A549 (cell line): ENCODE results near the gene MIOX. TPM values are rescaled to one million over a fixed set of nuclear protein-coding genes. Genes with fewer than 3 reads are reported as not detected.

Experiments used
- ATAC-seq, 2 experiments: fragments of 200-7000 bp in 1 of 2; fragments of >200 bp in 1 of 2; cut with Nextera tagmentation in 1 of 2; cut with Tn5 transposase in 1 of 2; 3 replicates each; pipeline versions ENCODE4 v1.8.0 to v1.9.1; 2018 to 2020; ENCODE audit warnings: mild to moderate bottlenecking in 1 of 2, moderate library complexity in 1 of 2
- CTCF ChIA-PET: fragments of 300-600 bp; sonication (Branson Sonifier 250); formaldehyde crosslinking; extraction: SDS; loops from one replicate; lab custom pipeline; 2021; ENCODE audit warnings: antibody characterized with exemption, inconsistent platforms; lab: Yijun Ruan, JAX
- POLR2A ChIA-PET: fragments of 350-600 bp; formaldehyde crosslinking; extraction: SDS; loops from one replicate; lab custom pipeline; 2021; ENCODE audit warnings: antibody characterized with exemption, inconsistent platforms; lab: Yijun Ruan, JAX
- DNase-seq, 2 experiments: peaks; one replicate each; pipeline versions ENCODE4 v3.0.0 to v3.0.0-alpha.2; 2011 to 2016; ENCODE audit warnings: low read depth in 1 of 2, low spot score in 1 of 2
- FAIRE-seq: peaks from 2 replicates; lab custom pipeline; 2011; peaks lifted over from hg19 to GRCh38; lab: Jason Lieb, UNC
- H3K27ac ChIP-seq, 2 experiments: fragments of >200 bp; sonication (Bioruptor Twin); formaldehyde crosslinking; 3 replicates each; pipeline ENCODE4 v1.5.1; 2016 to 2017
- H3K4me1 ChIP-seq: fragments of >200 bp; sonication (Bioruptor Twin); formaldehyde crosslinking; 3 replicates; pipeline ENCODE4 v1.6.1; 2016
- H3K4me2 ChIP-seq: fragments of >200 bp; sonication (Bioruptor Twin); formaldehyde crosslinking; 3 replicates; pipeline ENCODE4 v1.6.1; 2016
- H3K4me3 ChIP-seq: fragments of >200 bp; sonication (Bioruptor Twin); formaldehyde crosslinking; 3 replicates; pipeline ENCODE4 v1.5.1; 2016
- H3K9me3 ChIP-seq: fragments of >200 bp; sonication (Bioruptor Twin); formaldehyde crosslinking; 3 replicates; pipeline ENCODE4 v1.6.1; 2016
- CBX8 ChIP-seq: fragments of 200-600 bp; sonication (generic); IDR thresholded peaks from 2 replicates; pipeline ENCODE4 v1.6.1; 2016
- CEBPB ChIP-seq, 2 experiments: fragments of >200 bp in 1 of 2; sonication (Bioruptor Twin) in 1 of 2; formaldehyde crosslinking in 1 of 2; IDR thresholded peaks; 2 replicates each; pipeline ENCODE4 v1.6.1; 2012 to 2016
- CHD2 ChIP-seq: fragments of 150-350 bp; IDR thresholded peaks from 2 replicates; pipeline ENCODE4 v1.6.1; 2014; ENCODE audit warnings: low read length; ENCODE audit not compliant: partially characterized antibody
- CHD4 ChIP-seq: fragments of 200-600 bp; sonication (generic); IDR thresholded peaks from 2 replicates; pipeline ENCODE4 v1.6.1; 2016; ENCODE audit warnings: antibody characterized with exemption, mild to moderate bottlenecking, borderline replicate concordance
- EP300 ChIP-seq, 2 experiments: fragments of >200 bp; sonication (Bioruptor Twin); formaldehyde crosslinking; IDR thresholded peaks; 2 replicates in 1 of 2; 3 replicates in 1 of 2; pipeline ENCODE4 v1.6.1; 2016 to 2017
- ESRRA ChIP-seq: fragments of 150-350 bp; IDR thresholded peaks from 2 replicates; pipeline ENCODE4 v1.6.1; 2014; ENCODE audit warnings: mild to moderate bottlenecking, low read length, borderline replicate concordance
- FOSB ChIP-seq: fragments of 250-450 bp; sonication (Bioruptor Pico); IDR thresholded peaks from 2 replicates; pipeline ENCODE4 v1.5.0; 2020; ENCODE audit warnings: mild to moderate bottlenecking, moderate library complexity
- FOXS1 ChIP-seq: fragments of 250-450 bp; sonication (Bioruptor Pico); IDR thresholded peaks from 2 replicates; pipeline ENCODE4 v1.5.0; 2020; ENCODE audit warnings: mild to moderate bottlenecking, moderate library complexity
- JUN ChIP-seq, 2 experiments: fragments of >200 bp; sonication (Bioruptor Twin); formaldehyde crosslinking; IDR thresholded peaks; 2 replicates in 1 of 2; 3 replicates in 1 of 2; pipeline ENCODE4 v1.6.1; 2016 to 2017
- KDM1A ChIP-seq: fragments of 200-600 bp; sonication (generic); IDR thresholded peaks from 2 replicates; pipeline ENCODE4 v1.6.1; 2016; ENCODE audit warnings: low read depth, mild to moderate bottlenecking
- KDM5A ChIP-seq: fragments of 200-600 bp; sonication (generic); IDR thresholded peaks from 2 replicates; pipeline ENCODE4 v1.6.1; 2016; ENCODE audit warnings: antibody characterized with exemption, mild to moderate bottlenecking
- MAFK ChIP-seq: fragments of 450-650 bp; IDR thresholded peaks from 2 replicates; pipeline ENCODE4 v1.6.1; 2014; ENCODE audit not compliant: partially characterized antibody
- MAZ ChIP-seq: fragments of 150-350 bp; IDR thresholded peaks from 2 replicates; pipeline ENCODE4 v1.6.1; 2014; ENCODE audit warnings: antibody characterized with exemption, low read depth, low read length, borderline replicate concordance
- NFE2L2 ChIP-seq: fragments of 150-350 bp; conservative IDR thresholded peaks from 2 replicates; pipeline ENCODE4 v1.6.1; 2014; ENCODE audit warnings: low read length
- NPAS2 ChIP-seq: fragments of 250-450 bp; sonication (Bioruptor Pico); IDR thresholded peaks from 2 replicates; pipeline ENCODE4 v1.8.0; 2022; ENCODE audit warnings: mild to moderate bottlenecking, moderate library complexity, borderline replicate concordance
- PHF8 ChIP-seq: fragments of 200-600 bp; sonication (generic); IDR thresholded peaks from 2 replicates; pipeline ENCODE4 v1.6.1; 2016; ENCODE audit warnings: low read depth, mild to moderate bottlenecking, antibody characterized with exemption, moderate library complexity, borderline replicate concordance
- SREBF2 ChIP-seq: fragments of 450-650 bp; IDR thresholded peaks from 2 replicates; pipeline ENCODE4 v1.6.1; 2014; ENCODE audit warnings: mild to moderate bottlenecking, moderate library complexity
- TP53 ChIP-seq: fragments of 250-450 bp; sonication (Bioruptor Pico); IDR thresholded peaks from 2 replicates; pipeline ENCODE4 v1.5.0; 2021; ENCODE audit warnings: mild to moderate bottlenecking, moderate library complexity
- ZFP36 ChIP-seq: fragments of 450-650 bp; IDR thresholded peaks from 2 replicates; pipeline ENCODE4 v1.6.1; 2014; ENCODE audit warnings: borderline replicate concordance; ENCODE audit not compliant: partially characterized antibody
- WGBS: methylation state at CpG from one replicate; pipeline ENCODE4 v1.1.6; 2017; ENCODE audit errors: missing lambda C conversion rate; 5-methylcytosine and 5-hydroxymethylcytosine counted together
- polyA plus RNA-seq, 4 experiments: library from polyadenylated mRNA; depleted of rRNA in 3 of 4; stranded (reverse); fragments of >200 nt; fragmentation: RNase III in 1 of 4; extraction: RNeasy Plus Mini Kit Qiagen cat#74134 plus additional on column Dnase treatment in 1 of 4; gene quantifications; 2 replicates in 3 of 4; 3 replicates in 1 of 4; pipeline ENCODE4 v1.2.3, GENCODE V29; 2011 to 2017
- TF ChIP-seq, protein P1 (sequence below): fragments of 250-450 bp; sonication (Bioruptor Pico); IDR thresholded peaks from 2 replicates; pipeline ENCODE4 v1.5.0; 2020; ENCODE audit warnings: low read depth, mild to moderate bottlenecking, moderate library complexity
- TF ChIP-seq, protein P2 (sequence below): fragments of >200 bp; sonication (Bioruptor Twin); formaldehyde crosslinking; IDR thresholded peaks from 3 replicates; pipeline ENCODE4 v1.6.1; 2016
- TF ChIP-seq, protein P3 (sequence below): fragments of 250-450 bp; sonication (Bioruptor Pico); IDR thresholded peaks from 2 replicates; pipeline ENCODE4 v1.5.0; 2021; ENCODE audit warnings: mild to moderate bottlenecking, moderate library complexity, borderline replicate concordance
- TF ChIP-seq, protein P4 (sequence below): IDR thresholded peaks from 2 replicates; pipeline ENCODE4 v1.6.1; 2012
- TF ChIP-seq, protein P5 (sequence below): fragments of >200 bp; sonication (Bioruptor Twin); formaldehyde crosslinking; IDR thresholded peaks from 3 replicates; pipeline ENCODE4 v1.5.1; 2016

MIOX gene
- polyA plus RNA-seq, 2 of the 4 experiments (the other 2 are of a cell fraction), result 0.08 TPM; not detected in 1

DNA sequence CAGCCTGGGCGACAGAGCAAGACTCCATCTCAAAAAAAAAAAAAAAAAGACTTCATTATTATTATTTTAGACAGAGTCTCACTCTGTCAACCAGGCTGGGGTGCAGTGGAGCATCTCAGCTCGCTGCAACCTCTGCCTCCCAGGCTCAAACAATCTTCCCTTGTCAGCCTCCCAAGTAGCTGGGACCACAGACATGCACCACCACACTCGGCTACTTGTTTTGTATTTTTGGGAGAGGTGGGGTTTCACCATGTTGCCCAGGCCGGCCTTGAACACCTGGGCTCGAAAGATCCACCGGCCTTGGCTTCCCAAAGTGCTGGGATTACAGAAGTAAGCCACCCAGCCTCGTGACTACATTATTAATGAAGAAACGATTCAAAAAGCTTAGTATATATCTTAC lies 48.5 kb downstream of the MIOX start:
- CTCF ChIA-PET, result interaction anchor here (1.0 to 1.7 kb wide), 3 partner anchors 9 to 28 kb away, joined by 3 read pairs; partner anchors contain the start of gene SYCE3
- Histone ChIP-seq H3K4me3 (no peak overlapping the region), H3K27ac (no peak overlapping the region), H3K4me1 (peaks cover 35% of the 10 kb centered on the region), H3K9me3 (no peaks in the 10 kb centered on the region), H3K4me2 (no peak overlapping the region)
- TF ChIP-seq FOXS1 (CRISPR knock-in tag), result no peak
- no peak for TF ChIP-seq EP300 (IDR thresholded peaks at IDR 0.05)
- no peak for TF ChIP-seq NFE2L2
- TF ChIP-seq KDM5A, result no peak
- no peak for TF ChIP-seq PHF8
- TF ChIP-seq, protein P1, sequence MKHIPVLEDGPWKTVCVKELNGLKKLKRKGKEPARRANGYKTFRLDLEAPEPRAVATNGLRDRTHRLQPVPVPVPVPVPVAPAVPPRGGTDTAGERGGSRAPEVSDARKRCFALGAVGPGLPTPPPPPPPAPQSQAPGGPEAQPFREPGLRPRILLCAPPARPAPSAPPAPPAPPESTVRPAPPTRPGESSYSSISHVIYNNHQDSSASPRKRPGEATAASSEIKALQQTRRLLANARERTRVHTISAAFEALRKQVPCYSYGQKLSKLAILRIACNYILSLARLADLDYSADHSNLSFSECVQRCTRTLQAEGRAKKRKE (CRISPR knock-in tag), result no peak
- TF ChIP-seq MAFK, result no peak
- no peak for TF ChIP-seq CEBPB (IDR thresholded peaks at IDR 0.05)
- no peak for TF ChIP-seq FOSB
- ATAC-seq (no peak), DNase-seq (no peak), FAIRE-seq (no peak)
- POLR2A ChIA-PET, result no interaction called here
- WGBS, result 94% methylated on average over 8 of the region's 8 CpGs

DNA sequence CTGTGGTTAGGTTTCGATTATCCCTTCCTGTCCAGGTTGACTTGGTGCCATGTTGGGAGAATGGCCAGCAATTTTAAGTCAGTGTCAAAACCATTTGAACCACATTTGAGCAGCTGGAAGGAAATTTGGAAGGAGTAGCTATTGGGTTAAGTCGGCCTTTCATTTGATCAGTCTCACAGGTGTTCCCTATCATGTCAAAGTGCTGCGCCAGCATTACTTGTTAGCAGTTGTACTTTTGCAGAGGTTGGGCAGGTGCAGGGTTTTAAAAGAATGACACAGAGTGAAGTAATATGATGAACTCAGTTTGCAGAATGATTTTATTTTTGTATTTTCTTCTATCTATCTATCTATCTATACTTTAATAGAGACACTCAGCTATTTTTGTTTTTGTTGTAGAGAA lies 49.6 kb downstream of the MIOX start:
- POLR2A ChIA-PET, result no interaction called here
- no peak for FAIRE-seq

More for the DNA sequence above, 49.6 kb downstream of the MIOX start:
- CTCF ChIA-PET, result interaction anchor here (0.7 to 1.2 kb wide), 4 partner anchors 10 to 129 kb away, joined by 3 to 4 read pairs (median 4); partner anchors contain the start of gene SCO2
- Histone ChIP-seq H3K4me1 (peaks cover 46% of the 10 kb centered on the region), H3K4me3 (no peak overlapping the region), H3K27ac (no peak overlapping the region), H3K9me3 (no peaks in the 10 kb centered on the region), H3K4me2 (no peak overlapping the region)
- 88% methylated on average over 3 of the region's 3 CpGs for WGBS
- DNase-seq, result no peak
- TF ChIP-seq CHD2 (no peak), CHD4 (no peak), TP53 (CRISPR knock-in tag) (no peak), KDM5A (no peak), JUN (IDR thresholded peaks at IDR 0.05) (no peak), CBX8 (no peak), ZFP36 (no peak), ESRRA (no peak), NPAS2 (CRISPR knock-in tag) (no peak), MAZ (no peak), SREBF2 (no peak), KDM1A (no peak)
- TF ChIP-seq, protein P2, sequence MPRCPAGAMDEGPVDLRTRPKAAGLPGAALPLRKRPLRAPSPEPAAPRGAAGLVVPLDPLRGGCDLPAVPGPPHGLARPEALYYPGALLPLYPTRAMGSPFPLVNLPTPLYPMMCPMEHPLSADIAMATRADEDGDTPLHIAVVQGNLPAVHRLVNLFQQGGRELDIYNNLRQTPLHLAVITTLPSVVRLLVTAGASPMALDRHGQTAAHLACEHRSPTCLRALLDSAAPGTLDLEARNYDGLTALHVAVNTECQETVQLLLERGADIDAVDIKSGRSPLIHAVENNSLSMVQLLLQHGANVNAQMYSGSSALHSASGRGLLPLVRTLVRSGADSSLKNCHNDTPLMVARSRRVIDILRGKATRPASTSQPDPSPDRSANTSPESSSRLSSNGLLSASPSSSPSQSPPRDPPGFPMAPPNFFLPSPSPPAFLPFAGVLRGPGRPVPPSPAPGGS, result no peak
- TF ChIP-seq, protein P1 (CRISPR knock-in tag), result no peak
- TF ChIP-seq, protein P3, sequence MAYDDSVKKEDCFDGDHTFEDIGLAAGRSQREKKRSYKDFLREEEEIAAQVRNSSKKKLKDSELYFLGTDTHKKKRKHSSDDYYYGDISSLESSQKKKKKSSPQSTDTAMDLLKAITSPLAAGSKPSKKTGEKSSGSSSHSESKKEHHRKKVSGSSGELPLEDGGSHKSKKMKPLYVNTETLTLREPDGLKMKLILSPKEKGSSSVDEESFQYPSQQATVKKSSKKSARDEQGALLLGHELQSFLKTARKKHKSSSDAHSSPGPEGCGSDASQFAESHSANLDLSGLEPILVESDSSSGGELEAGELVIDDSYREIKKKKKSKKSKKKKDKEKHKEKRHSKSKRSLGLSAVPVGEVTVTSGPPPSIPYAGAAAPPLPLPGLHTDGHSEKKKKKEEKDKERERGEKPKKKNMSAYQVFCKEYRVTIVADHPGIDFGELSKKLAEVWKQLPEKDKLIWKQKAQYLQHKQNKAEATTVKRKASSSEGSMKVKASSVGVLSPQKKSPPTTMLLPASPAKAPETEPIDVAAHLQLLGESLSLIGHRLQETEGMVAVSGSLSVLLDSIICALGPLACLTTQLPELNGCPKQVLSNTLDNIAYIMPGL, result no peak
- TF ChIP-seq, protein P4, sequence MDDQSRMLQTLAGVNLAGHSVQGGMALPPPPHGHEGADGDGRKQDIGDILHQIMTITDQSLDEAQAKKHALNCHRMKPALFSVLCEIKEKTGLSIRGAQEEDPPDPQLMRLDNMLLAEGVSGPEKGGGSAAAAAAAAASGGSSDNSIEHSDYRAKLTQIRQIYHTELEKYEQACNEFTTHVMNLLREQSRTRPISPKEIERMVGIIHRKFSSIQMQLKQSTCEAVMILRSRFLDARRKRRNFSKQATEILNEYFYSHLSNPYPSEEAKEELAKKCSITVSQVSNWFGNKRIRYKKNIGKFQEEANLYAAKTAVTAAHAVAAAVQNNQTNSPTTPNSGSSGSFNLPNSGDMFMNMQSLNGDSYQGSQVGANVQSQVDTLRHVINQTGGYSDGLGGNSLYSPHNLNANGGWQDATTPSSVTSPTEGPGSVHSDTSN, result no peak
- TF ChIP-seq, protein P5, sequence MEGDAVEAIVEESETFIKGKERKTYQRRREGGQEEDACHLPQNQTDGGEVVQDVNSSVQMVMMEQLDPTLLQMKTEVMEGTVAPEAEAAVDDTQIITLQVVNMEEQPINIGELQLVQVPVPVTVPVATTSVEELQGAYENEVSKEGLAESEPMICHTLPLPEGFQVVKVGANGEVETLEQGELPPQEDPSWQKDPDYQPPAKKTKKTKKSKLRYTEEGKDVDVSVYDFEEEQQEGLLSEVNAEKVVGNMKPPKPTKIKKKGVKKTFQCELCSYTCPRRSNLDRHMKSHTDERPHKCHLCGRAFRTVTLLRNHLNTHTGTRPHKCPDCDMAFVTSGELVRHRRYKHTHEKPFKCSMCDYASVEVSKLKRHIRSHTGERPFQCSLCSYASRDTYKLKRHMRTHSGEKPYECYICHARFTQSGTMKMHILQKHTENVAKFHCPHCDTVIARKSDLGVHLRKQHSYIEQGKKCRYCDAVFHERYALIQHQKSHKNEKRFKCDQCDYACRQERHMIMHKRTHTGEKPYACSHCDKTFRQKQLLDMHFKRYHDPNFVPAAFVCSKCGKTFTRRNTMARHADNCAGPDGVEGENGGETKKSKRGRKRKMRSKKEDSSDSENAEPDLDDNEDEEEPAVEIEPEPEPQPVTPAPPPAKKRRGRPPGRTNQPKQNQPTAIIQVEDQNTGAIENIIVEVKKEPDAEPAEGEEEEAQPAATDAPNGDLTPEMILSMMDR, result no peak
- no peak for ATAC-seq
